ENCODE results near the gene CHST13.

- TF ChIP-seq TARDBP (IDR thresholded peaks at IDR 0.05) (no peak), SUZ12 (IDR thresholded peaks at IDR 0.05) (no peak), L3MBTL2 (conservative IDR thresholded peaks at IDR 0.05) (no peak)
- TF ChIP-seq, protein P1, sequence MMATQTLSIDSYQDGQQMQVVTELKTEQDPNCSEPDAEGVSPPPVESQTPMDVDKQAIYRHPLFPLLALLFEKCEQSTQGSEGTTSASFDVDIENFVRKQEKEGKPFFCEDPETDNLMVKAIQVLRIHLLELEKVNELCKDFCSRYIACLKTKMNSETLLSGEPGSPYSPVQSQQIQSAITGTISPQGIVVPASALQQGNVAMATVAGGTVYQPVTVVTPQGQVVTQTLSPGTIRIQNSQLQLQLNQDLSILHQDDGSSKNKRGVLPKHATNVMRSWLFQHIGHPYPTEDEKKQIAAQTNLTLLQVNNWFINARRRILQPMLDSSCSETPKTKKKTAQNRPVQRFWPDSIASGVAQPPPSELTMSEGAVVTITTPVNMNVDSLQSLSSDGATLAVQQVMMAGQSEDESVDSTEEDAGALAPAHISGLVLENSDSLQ (IDR thresholded peaks at IDR 0.05), result no peak
Measured at GRCh38 chr3:126580746-126581145, 56.8 kb downstream of the CHST13 start.

Measured in HEK293T (cell line).